MM.1S (cell line): ENCODE results near the gene EFL1.

Experiments
- CTCF ChIP-seq: fragments of 300-600 bp; sonication (generic); IDR thresholded peaks from 2 replicates; pipeline ENCODE4 v1.5.1; 2016; ENCODE audit warnings: antibody characterized with exemption, low read length, mixed read lengths
- EZH2 ChIP-seq: fragments of 300-600 bp; sonication (generic); optimal IDR thresholded peaks from 2 replicates; pipeline ENCODE3; 2017; ENCODE audit warnings: low read depth, mild to moderate bottlenecking, antibody characterized with exemption, low read length, mixed read lengths

- TF ChIP-seq CTCF (no peak), EZH2 (no peak)
These were observed 77.8 kb downstream of the EFL1 start for GRCh38 chr15:82184776-82185175.
